Measurements from ENCODE around the gene CFAP119.

The CFAP119 gene

DNA sequence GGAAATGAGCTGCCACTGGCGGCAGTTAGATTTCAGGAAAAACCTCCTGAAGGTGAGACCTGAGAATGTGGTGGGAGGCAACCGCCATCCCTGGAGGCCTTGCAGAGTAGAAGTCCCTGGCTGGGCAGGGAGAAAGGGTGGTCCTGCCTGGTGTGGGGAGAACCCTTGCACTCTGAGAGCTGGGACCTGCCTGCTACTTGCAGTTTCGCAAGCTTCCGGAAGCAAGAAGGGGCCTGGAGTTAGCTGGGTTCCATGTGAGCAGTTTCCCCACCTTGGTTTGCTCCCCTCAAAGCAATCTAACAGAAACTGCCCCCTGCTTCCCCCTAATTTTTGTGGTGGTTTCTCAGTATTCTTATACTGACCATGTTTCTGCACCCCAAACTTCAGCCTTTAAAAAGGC, 18.7 kb upstream of the CFAP119 start:
- peak overlapping the region; percentile 95 for H3K27ac ChIP-seq

DNA sequence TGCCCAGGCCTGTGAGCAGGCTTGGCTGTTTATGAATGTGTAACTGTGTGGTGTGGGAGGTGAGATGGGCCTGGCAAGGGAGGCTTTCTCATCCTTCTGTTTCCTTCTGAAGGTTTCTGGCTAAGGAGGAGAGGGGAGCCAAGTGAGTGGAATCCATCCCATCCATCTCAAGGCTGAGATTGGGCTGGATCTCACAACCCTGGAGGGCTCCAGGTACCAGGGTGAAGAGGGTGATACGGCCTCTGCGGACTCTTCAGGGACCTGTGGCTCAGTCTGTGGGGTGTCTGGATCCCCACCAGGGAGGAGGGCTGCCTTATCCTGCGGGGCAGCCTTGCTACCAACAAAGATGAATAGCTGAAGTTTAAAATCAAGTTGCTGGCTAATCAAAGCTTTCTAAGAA, 18.2 kb upstream of the CFAP119 start:
- peak overlapping the region; percentile 95 for H3K27ac ChIP-seq
- ChIA-PET POLR2A (ENCODE audit: low non-redundant PET) (no interaction called here), CTCF (no interaction called here)
- DNase-seq (ENCODE audit: low spot score), result no peak
- TF ChIP-seq, protein P1, sequence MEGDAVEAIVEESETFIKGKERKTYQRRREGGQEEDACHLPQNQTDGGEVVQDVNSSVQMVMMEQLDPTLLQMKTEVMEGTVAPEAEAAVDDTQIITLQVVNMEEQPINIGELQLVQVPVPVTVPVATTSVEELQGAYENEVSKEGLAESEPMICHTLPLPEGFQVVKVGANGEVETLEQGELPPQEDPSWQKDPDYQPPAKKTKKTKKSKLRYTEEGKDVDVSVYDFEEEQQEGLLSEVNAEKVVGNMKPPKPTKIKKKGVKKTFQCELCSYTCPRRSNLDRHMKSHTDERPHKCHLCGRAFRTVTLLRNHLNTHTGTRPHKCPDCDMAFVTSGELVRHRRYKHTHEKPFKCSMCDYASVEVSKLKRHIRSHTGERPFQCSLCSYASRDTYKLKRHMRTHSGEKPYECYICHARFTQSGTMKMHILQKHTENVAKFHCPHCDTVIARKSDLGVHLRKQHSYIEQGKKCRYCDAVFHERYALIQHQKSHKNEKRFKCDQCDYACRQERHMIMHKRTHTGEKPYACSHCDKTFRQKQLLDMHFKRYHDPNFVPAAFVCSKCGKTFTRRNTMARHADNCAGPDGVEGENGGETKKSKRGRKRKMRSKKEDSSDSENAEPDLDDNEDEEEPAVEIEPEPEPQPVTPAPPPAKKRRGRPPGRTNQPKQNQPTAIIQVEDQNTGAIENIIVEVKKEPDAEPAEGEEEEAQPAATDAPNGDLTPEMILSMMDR (conservative IDR thresholded peaks at IDR 0.05; ENCODE audit: low read depth), result no peak

More for the DNA sequence above, 18.7 kb upstream of the CFAP119 start:
- TF ChIP-seq, protein P1 (conservative IDR thresholded peaks at IDR 0.05; ENCODE audit: low read depth), result no peak
- POLR2A ChIA-PET (ENCODE audit: low non-redundant PET), result no interaction called here
- no peak for DNase-seq (ENCODE audit: low spot score)
- CTCF ChIA-PET, result interaction anchor here (0.5 to 0.6 kb wide), 2 partner anchors 18 to 25 kb away, joined by 3 to 4 read pairs; no protein-coding TSS in a partner anchor

DNA sequence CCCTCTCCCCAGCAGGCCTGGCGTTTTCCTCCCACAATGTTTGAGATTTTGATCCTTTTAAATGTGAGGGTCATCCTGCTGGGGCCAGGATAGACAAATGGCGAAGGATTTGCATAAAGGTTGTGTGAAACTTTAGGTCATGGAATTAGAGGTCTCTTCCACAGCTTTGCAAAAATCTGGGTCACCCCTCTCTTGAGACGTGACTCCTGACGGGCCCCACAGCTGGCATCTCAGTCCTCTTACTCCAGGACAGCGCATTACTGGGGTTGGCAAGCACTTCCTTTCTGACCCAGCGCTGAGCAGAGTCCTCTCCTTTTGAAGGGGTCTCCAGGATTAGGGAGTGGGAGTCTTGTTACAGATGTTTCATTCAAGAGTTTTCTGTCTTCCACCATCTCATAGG, 17.7 kb upstream of the CFAP119 start:
- TF ChIP-seq, protein P1 (conservative IDR thresholded peaks at IDR 0.05; ENCODE audit: low read depth), result no peak
- CTCF ChIA-PET, result no interaction called here
- POLR2A ChIA-PET (ENCODE audit: low non-redundant PET), result no interaction called here
- no peak for DNase-seq (ENCODE audit: low spot score)
- peak overlapping the region; percentile 95 for H3K27ac ChIP-seq

DNA sequence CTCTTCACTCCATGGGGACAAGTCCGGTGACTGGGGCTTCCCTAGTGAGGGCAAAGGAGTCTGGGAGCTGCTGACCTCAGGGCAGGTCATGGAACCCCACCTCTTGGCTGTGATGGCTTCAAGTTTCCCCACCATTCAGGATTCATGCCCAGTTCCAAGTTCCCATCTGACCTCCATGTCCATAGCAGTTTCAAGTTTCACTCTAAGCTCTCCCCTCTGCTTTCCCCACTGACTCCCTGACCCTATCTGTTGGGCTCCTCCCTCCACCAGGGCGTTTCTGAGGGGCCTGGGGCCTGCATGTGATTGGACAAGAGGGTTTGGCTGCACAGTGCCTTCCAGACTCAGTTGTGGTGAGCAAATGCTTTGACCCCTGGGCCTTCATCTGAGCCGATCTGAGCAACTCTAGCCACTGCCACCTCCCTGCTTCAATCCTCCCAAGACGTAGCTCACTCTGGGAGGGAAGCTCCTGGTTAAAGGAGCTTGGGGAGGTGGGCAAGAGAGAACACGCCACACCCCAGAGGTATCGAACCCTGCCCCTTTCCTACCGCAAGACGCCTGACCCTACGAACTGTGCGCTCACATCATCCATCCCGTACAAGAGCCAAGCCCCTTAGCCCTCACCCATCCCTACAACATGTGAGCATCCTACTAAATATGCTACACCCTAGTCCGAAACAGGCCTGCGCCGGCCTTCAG, 16.8 kb upstream of the CFAP119 start:
- CTCF ChIA-PET, result interaction anchor here (0.6 kb wide), 1 partner anchor 229 kb away, joined by 4 read pairs; no protein-coding TSS in a partner anchor

DNA sequence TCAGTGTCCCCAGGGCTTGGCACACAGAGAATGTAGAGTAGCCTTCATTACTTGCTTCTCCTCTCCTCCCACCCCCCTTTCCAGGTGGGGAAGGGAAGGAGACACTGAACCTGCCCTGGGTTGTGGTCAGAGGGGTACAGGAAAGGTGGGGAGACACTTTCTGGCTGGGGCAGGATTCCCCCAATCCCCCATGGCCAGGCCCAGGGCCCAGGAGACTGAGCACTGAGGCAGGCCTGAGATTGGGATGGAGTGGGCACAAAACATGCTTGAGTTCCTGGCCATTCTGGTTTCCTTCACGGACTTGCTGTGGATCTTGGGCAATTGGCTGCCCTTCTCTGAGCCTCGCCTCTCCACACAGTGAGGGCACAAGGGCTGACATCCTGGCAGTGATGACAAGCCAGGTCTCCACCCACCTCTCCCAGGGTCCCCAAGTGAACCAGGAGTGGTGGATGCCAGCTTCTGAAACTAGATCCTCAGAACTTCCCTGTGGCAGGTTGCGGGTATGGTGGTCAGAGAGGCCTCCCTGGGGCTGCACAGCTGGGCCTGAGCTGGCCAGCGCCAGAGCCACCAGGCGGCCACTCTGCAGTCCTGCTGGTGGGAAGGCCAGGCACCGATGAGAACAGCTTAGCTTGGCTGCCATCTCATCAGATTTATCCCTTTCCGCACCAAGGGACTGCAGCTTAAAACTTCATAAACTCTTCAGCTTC, 15.9 kb upstream of the CFAP119 start:
- no peak for DNase-seq (ENCODE audit: low spot score)
- peak overlapping the region; percentile 95 for H3K27ac ChIP-seq
- TF ChIP-seq, protein P1 (conservative IDR thresholded peaks at IDR 0.05; ENCODE audit: low read depth), result no peak
- ChIA-PET POLR2A (ENCODE audit: low non-redundant PET) (no interaction called here), CTCF (interaction anchor here (0.6 kb wide), 2 partner anchors 228 to 630 kb away, joined by 3 to 4 read pairs; no protein-coding TSS in a partner anchor)

More for the DNA sequence above, 16.8 kb upstream of the CFAP119 start:
- POLR2A ChIA-PET (ENCODE audit: low non-redundant PET), result interaction anchor here (0.6 kb wide), 1 partner anchor 131 kb away, joined by 3 read pairs; no protein-coding TSS in a partner anchor
- TF ChIP-seq, protein P1 (conservative IDR thresholded peaks at IDR 0.05; ENCODE audit: low read depth), result no peak
- peak overlapping the region; percentile 95 for H3K27ac ChIP-seq
- DNase-seq (ENCODE audit: low spot score), result no peak

DNA sequence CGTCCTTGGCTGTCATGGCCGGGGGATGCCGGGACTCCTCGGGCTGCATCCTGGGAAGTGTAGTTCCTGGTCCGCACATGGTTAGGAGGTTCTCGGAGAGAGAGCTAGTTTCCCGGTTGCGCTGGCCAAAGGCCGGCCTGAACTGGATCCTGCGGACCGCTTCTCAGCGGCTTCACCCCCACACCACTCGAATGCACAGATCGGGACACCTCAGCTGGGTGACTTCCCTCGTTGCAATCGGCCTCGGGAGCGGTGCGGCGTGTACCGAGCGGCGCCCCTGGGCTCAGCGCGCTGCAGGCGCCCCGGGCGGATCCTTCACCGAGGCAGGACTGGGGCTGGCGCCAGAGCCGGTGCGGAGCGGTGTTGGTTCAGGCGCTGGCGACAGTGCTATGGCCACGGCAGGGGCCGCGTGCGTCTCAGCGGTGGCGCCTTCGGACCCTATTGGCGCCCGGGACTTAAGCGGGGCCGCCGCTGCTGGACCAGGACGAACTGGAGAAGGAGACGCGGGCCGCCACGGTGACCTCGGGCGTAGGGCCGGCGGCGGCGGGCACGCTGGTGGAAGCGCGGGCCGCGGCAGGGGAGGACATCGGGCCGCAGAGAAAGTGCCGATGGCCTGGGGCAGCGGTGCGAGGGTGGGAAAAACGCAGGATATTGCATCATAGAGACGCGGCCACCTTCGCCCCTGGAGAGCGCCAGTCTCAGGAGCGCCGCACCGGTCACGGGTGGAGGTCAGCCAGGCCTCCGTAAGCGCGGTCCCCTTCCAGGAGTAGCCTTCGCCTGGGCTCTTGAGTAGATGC, 13.7 kb upstream of the CFAP119 start:
- TF ChIP-seq, protein P1 (conservative IDR thresholded peaks at IDR 0.05; ENCODE audit: low read depth), result no peak
- POLR2A ChIA-PET (ENCODE audit: low non-redundant PET), result interaction anchor here (0.7 to 1.4 kb wide), 3 partner anchors 11 to 125 kb away, joined by 3 to 7 read pairs (median 3); partner anchors contain the start of gene PRR14
- CTCF ChIA-PET, result interaction anchor here (0.6 kb wide), 1 partner anchor 145 kb away, joined by 3 read pairs; no protein-coding TSS in a partner anchor
- peak overlapping the region; percentile 95 for H3K27ac ChIP-seq
- DNase-seq (ENCODE audit: low spot score), result peak; percentile 91

Measured in RWPE1 (cell line).